Upper lobe of left lung (tissue), 6 donors: Measurements from ENCODE around the gene KLHL13. TPM values are rescaled to one million over a fixed set of nuclear protein-coding genes. Genes with fewer than 3 reads are reported as not detected.

ENCODE experiments used
- ATAC-seq, 2 donors: fragments of 200-7000 bp; cut with Tn5 transposase; one replicate each; pipeline ENCODE4 v1.9.1; 2022; ENCODE audit warnings: mild to moderate bottlenecking in 2 of 2, moderate library complexity in 2 of 2; ENCODE audit not compliant: low FRiP score in 2 of 2
- DNase-seq, 2 donors: peaks; one replicate each; pipeline ENCODE4 v3.0.0-alpha.2; 2019 to 2020
- H3K27ac ChIP-seq, 4 donors: fragments of 200-600 bp; sonication (generic); one replicate each; pipeline ENCODE4 v1.5.1; 2016 to 2019
- H3K27me3 ChIP-seq, 4 donors: fragments of 200-600 bp; sonication (generic); one replicate each; pipeline ENCODE4 v1.5.1; 2017 to 2019
- H3K36me3 ChIP-seq, 4 donors: fragments of 200-600 bp; sonication (generic); one replicate each; pipeline ENCODE4 v1.5.1; 2016 to 2019
- H3K4me1 ChIP-seq, 4 donors: fragments of 200-600 bp; sonication (generic); one replicate each; pipeline ENCODE4 v1.5.1; 2018 to 2019
- H3K4me3 ChIP-seq, 4 donors: fragments of 200-600 bp; sonication (generic); one replicate each; pipeline ENCODE4 v1.5.1; 2017 to 2019; ENCODE audit warnings: mild to moderate bottlenecking in 2 of 4, moderate library complexity in 1 of 4
- H3K9me3 ChIP-seq, 4 donors: fragments of 200-600 bp; sonication (generic); one replicate each; pipeline ENCODE4 v1.5.1; 2018 to 2019
- CTCF ChIP-seq, 6 experiments: fragments of 450-650 bp in 4 of 6; fragments of 200-600 bp in 2 of 6; sonication (generic) in 2 of 6; IDR thresholded peaks; one replicate each; pipeline ENCODE4 v1.5.1; 2016 to 2019; ENCODE audit warnings: antibody characterized with exemption in 6 of 6
- EP300 ChIP-seq, 4 donors: sonication (generic); formaldehyde crosslinking; IDR thresholded peaks; one replicate each; pipeline ENCODE4 v1.5.1; 2017; ENCODE audit warnings: antibody characterized with exemption in 4 of 4, control low read depth in 2 of 4
- POLR2A ChIP-seq, 4 donors: fragments of 450-650 bp; IDR thresholded peaks; one replicate each; pipeline ENCODE4 v1.5.1; 2016 to 2017; ENCODE audit warnings: antibody characterized with exemption in 4 of 4, mild to moderate bottlenecking in 2 of 4
- POLR2AphosphoS5 ChIP-seq, 2 donors: sonication (generic); formaldehyde crosslinking; IDR thresholded peaks; one replicate each; pipeline ENCODE4 v1.5.1; 2017; ENCODE audit warnings: antibody characterized with exemption in 2 of 2
- WGBS, 2 donors: methylation state at CpG; one replicate each; pipeline ENCODE4 v1.1.5; 2017 to 2018; 5-methylcytosine and 5-hydroxymethylcytosine counted together
- total RNA-seq, 6 donors: library from RNA; depleted of rRNA in 4 of 6; stranded (reverse); fragments of >200 nt in 4 of 6; gene quantifications; one replicate each; pipeline versions ENCODE4 v1.1.0 to v1.2.1, GENCODE V29; 2016 to 2021
- donor health status: DM: no; HTN: no; CAD: no; lungs with moderate emphysema.
- donor health status: DM: no; HTN: yes; CAD: no; lungs with severe emphysema.

Gene KLHL13
- total RNA-seq, 6 donors from 2014 or later = 0.63 to 3.8 (median 0.89) TPM; not detected in 1

- Histone ChIP-seq H3K27ac (no peak overlapping the region), H3K27me3 (no peaks in the 10 kb centered on the region), H3K9me3 (peaks cover 0 to 3% (median 0%) of the 10 kb centered on the region in 4 donors), H3K36me3 (no peaks in the 10 kb centered on the region), H3K4me3 (no peak overlapping the region), H3K4me1 (no peaks in the 10 kb centered on the region)
- WGBS, 2 donors = 50% methylated on average over 3 of the region's 3 CpGs; no CpG with 5 or more reads in 1 of the 2 donors
- DNase-seq (no peak), ATAC-seq (no peak)
- TF ChIP-seq CTCF (IDR thresholded peaks at IDR 0.05) (no peak), POLR2A (IDR thresholded peaks at IDR 0.05) (no peak), POLR2AphosphoS5 (IDR thresholded peaks at IDR 0.05) (no peak), EP300 (IDR thresholded peaks at IDR 0.05) (no peak)
Measured at GRCh38 chrX:118038614-118039365, 77.8 kb downstream of the KLHL13 start.

GRCh38 chrX:118026631-118027030 is 90.0 kb downstream of the KLHL13 start:
- Histone ChIP-seq H3K27ac (no peak overlapping the region), H3K9me3 (no peaks in the 10 kb centered on the region), H3K27me3 (no peaks in the 10 kb centered on the region), H3K4me1 (no peaks in the 10 kb centered on the region), H3K4me3 (no peak overlapping the region), H3K36me3 (no peaks in the 10 kb centered on the region)
- TF ChIP-seq CTCF (IDR thresholded peaks at IDR 0.05) (no peak), EP300 (IDR thresholded peaks at IDR 0.05) (no peak), POLR2AphosphoS5 (IDR thresholded peaks at IDR 0.05) (no peak), POLR2A (IDR thresholded peaks at IDR 0.05) (no peak)
- ATAC-seq = no peak
- 46 to 60% methylated on average over 1 of the region's 1 CpG for WGBS, 2 donors
- no peak for DNase-seq

- Histone ChIP-seq H3K4me1 (no peaks in the 10 kb centered on the region), H3K36me3 (no peaks in the 10 kb centered on the region), H3K4me3 (no peak overlapping the region), H3K9me3 (no peaks in the 10 kb centered on the region), H3K27me3 (no peaks in the 10 kb centered on the region), H3K27ac (no peak overlapping the region)
- DNase-seq = no peak
- no peak for TF ChIP-seq POLR2AphosphoS5 (IDR thresholded peaks at IDR 0.05)
- no peak for TF ChIP-seq POLR2A (IDR thresholded peaks at IDR 0.05)
- TF ChIP-seq CTCF (IDR thresholded peaks at IDR 0.05) = no peak
- TF ChIP-seq EP300 (IDR thresholded peaks at IDR 0.05) = no peak
- ATAC-seq = no peak
- WGBS, 2 donors = 74 to 95% methylated on average over 3 to 4 of the region's 4 CpGs
Measured at GRCh38 chrX:118025226-118025625, 91.4 kb downstream of the KLHL13 start.

GRCh38 chrX:118024482-118024881 is 92.1 kb downstream of the KLHL13 start:
- TF ChIP-seq POLR2AphosphoS5 (IDR thresholded peaks at IDR 0.05) (no peak), EP300 (IDR thresholded peaks at IDR 0.05) (no peak), POLR2A (IDR thresholded peaks at IDR 0.05) (no peak)
- Histone ChIP-seq H3K36me3 (no peaks in the 10 kb centered on the region), H3K27ac (no peak overlapping the region), H3K27me3 (no peaks in the 10 kb centered on the region), H3K4me1 (no peaks in the 10 kb centered on the region), H3K9me3 (no peaks in the 10 kb centered on the region), H3K4me3 (no peak overlapping the region)
- ATAC-seq (no peak), DNase-seq (no peak)
- WGBS, 2 donors = 24 to 33% methylated on average over 1 of the region's 1 CpG

- Histone ChIP-seq H3K27me3 (no peaks in the 10 kb centered on the region), H3K27ac (no peak overlapping the region), H3K36me3 (no peaks in the 10 kb centered on the region), H3K9me3 (no peaks in the 10 kb centered on the region), H3K4me1 (no peaks in the 10 kb centered on the region), H3K4me3 (no peak overlapping the region)
- 33 to 52% methylated on average over 2 of the region's 2 CpGs for WGBS, 2 donors
- DNase-seq (no peak), ATAC-seq (no peak)
- TF ChIP-seq EP300 (IDR thresholded peaks at IDR 0.05) (no peak), CTCF (IDR thresholded peaks at IDR 0.05) (no peak), POLR2AphosphoS5 (IDR thresholded peaks at IDR 0.05) (no peak), POLR2A (IDR thresholded peaks at IDR 0.05) (no peak)
Measured at GRCh38 chrX:118022753-118023152, 93.9 kb downstream of the KLHL13 start.
